Transverse colon (tissue), 4 donors: ENCODE data around the gene NUAK2.

Source experiments
- CTCF ChIP-seq, 5 experiments: fragments of 200-600 bp in 3 of 5; fragments of 450-650 bp in 2 of 5; sonication (generic) in 3 of 5; IDR thresholded peaks; 1 replicate in 2 of 5; 2 replicates in 3 of 5; pipeline ENCODE4 v1.5.1; 2016 to 2017; ENCODE audit warnings: antibody characterized with exemption in 5 of 5, inconsistent platforms in 3 of 5, mild to moderate bottlenecking in 2 of 5, moderate library complexity in 1 of 5
- POLR2A ChIP-seq: fragments of 450-650 bp; IDR thresholded peaks from one replicate; pipeline ENCODE4 v1.6.1; 2016; ENCODE audit warnings: antibody characterized with exemption, mild to moderate bottlenecking, moderate library complexity
- POLR2AphosphoS5 ChIP-seq, 3 donors: sonication (generic); formaldehyde crosslinking; IDR thresholded peaks; one replicate each; pipeline ENCODE4 v1.6.1; 2016; ENCODE audit warnings: antibody characterized with exemption in 3 of 3

GRCh38 chr1:205351984-205352713 is 30.6 kb upstream of the NUAK2 start:
- TF ChIP-seq CTCF (IDR thresholded peaks at IDR 0.05) (no peak), POLR2A (no peak), POLR2AphosphoS5 (IDR thresholded peaks at IDR 0.05) (peak in 1 of 3 donors; percentile 24)
